ENCODE measurements around the gene UBQLN4. TPM values are rescaled to one million over a fixed set of nuclear protein-coding genes. Genes with fewer than 3 reads are reported as not detected.

Gene UBQLN4
- polyA plus RNA-seq, 1 of the 3 experiments (the other 2 are of a cell fraction): 37.0 TPM

DNA sequence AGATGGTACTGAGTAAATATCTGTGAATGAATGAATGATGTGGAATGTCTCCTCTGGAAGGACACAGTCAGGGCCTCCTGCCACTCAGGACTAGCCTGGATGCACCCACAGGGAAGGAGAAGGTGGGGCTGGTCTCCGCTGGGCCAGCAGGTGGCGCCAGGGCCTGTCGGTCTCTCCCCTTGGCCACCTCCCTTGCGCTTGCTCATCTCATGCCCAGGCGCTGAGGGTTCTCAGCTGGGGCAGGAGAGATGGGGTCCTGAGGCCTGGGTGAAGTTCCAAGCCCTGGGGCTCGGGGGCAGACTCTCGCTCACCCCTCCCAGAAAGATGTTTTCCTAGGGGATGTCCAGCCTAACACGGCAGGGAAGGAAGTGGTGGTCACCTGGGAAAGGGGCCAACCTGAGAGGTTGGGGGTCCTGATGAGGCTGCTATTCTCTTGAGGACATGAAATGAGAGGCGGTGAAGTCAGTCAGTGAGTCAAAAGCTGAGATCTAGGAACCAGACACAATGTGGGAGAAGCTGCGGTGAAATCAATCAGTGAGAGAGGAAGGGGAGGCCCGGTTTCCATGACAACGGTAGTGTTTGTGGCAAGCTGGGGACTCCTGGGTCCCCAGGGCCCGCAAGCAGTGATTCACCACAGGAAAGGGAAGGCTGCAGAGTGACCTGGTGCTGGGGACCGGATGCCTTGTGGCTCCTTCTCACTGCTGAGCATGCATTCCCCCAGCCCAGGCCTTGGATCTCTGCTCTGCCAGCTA, 43.2 kb upstream of the UBQLN4 start:
- H3K4me1 ChIP-seq (ENCODE audit: control insufficient read depth in 1 of 2, insufficient read depth in 2 of 2, low read depth in 1 of 2, low read length in 1 of 2): peaks cover 13 to 23% of the 10 kb centered on the region in 2 experiments; a peak in 3 of 4 replicates
- H4K20me1 ChIP-seq (ENCODE audit: insufficient read depth): no peaks in the 10 kb centered on the region
- WGBS (ENCODE audit: low lambda C conversion rate): 33% methylated on average over 12 of the region's 14 CpGs
- H3K4me3 ChIP-seq (ENCODE audit: low read depth in 2 of 2, low read length in 1 of 2): no peak overlapping the region; a peak in 1 of 4 replicates
- no peaks in the 10 kb centered on the region for H3K9me2 ChIP-seq
- peak overlapping the region; percentile 64 for H3K4me2 ChIP-seq
- H3K27ac ChIP-seq (ENCODE audit: low read depth in 2 of 2, low read length in 1 of 2): peak overlapping the region; percentile 25 to 85; a peak in 3 of 4 replicates
- DNase-seq: peak; percentile 89
- H3K79me2 ChIP-seq (ENCODE audit: insufficient read depth): peaks cover 45% of the 10 kb centered on the region; the same call in 1 of the 2 replicates
- H3K9me3 ChIP-seq: no peaks in the 10 kb centered on the region
- H3K36me3 ChIP-seq (replicated peaks in 1 of 2; ENCODE audit: control insufficient read depth in 1 of 2, insufficient read depth in 2 of 2, low read length in 1 of 2): peaks cover 0 to 3% of the 10 kb centered on the region in 2 experiments
- no peaks in the 10 kb centered on the region for H3K27me3 ChIP-seq (ENCODE audit: insufficient read depth)
- peak overlapping the region; percentile 58; the same call in 1 of the 2 replicates for H2AFZ ChIP-seq (ENCODE audit: low read depth)
- ChIA-PET CTCF (interaction anchor here (0.6 to 29.6 kb wide), 30 partner anchors 9 to 433 kb away, joined by 3 to 1559 read pairs (median 4); partner anchors contain the start of genes BGLAP, GLMP, LMNA and MEX3A), POLR2A (interaction anchor here (0.9 to 1.4 kb wide), 2 partner anchors 9 to 33 kb away, joined by 3 to 4 read pairs; no protein-coding TSS in a partner anchor)
- peak overlapping the region; percentile 69 for H3K9ac ChIP-seq
- H3F3A ChIP-seq (replicated peaks; ENCODE audit: insufficient read depth): peaks cover 22% of the 10 kb centered on the region
- TF ChIP-seq, protein P1, sequence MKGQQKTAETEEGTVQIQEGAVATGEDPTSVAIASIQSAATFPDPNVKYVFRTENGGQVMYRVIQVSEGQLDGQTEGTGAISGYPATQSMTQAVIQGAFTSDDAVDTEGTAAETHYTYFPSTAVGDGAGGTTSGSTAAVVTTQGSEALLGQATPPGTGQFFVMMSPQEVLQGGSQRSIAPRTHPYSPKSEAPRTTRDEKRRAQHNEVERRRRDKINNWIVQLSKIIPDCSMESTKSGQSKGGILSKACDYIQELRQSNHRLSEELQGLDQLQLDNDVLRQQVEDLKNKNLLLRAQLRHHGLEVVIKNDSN (IDR thresholded peaks at IDR 0.05; ENCODE audit: borderline replicate concordance, low read depth): no peak
- TF ChIP-seq, protein P2, sequence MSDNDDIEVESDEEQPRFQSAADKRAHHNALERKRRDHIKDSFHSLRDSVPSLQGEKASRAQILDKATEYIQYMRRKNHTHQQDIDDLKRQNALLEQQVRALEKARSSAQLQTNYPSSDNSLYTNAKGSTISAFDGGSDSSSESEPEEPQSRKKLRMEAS (IDR thresholded peaks at IDR 0.05; ENCODE audit: low read depth): 0 out of 2 replicates have a peak, but pooled peaks have one; percentile 37
- no peak for TF ChIP-seq CHD2 (IDR thresholded peaks at IDR 0.05; ENCODE audit: low read length, partially characterized antibody)
- TF ChIP-seq EP300 (IDR thresholded peaks at IDR 0.05; ENCODE audit: borderline replicate concordance in 1 of 2, low read depth in 1 of 2, low read length in 1 of 2): no peak
- TF ChIP-seq ELF1 (IDR thresholded peaks at IDR 0.05): no peak
- TF ChIP-seq, protein P3, sequence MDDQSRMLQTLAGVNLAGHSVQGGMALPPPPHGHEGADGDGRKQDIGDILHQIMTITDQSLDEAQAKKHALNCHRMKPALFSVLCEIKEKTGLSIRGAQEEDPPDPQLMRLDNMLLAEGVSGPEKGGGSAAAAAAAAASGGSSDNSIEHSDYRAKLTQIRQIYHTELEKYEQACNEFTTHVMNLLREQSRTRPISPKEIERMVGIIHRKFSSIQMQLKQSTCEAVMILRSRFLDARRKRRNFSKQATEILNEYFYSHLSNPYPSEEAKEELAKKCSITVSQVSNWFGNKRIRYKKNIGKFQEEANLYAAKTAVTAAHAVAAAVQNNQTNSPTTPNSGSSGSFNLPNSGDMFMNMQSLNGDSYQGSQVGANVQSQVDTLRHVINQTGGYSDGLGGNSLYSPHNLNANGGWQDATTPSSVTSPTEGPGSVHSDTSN (IDR thresholded peaks at IDR 0.05): peak; percentile 29; the same call in 1 of the 2 replicates
- TF ChIP-seq FOXJ3 (CRISPR knock-in tag; IDR thresholded peaks at IDR 0.05): no peak
- no peak for TF ChIP-seq NFIC (IDR thresholded peaks at IDR 0.05; ENCODE audit: borderline replicate concordance)
- no peak for TF ChIP-seq TCF12 (IDR thresholded peaks at IDR 0.05)
- 0 out of 2 replicates have a peak, but pooled peaks have one; percentile 35 for TF ChIP-seq TAF1 (IDR thresholded peaks at IDR 0.05; ENCODE audit: borderline replicate concordance, low read depth, low read length)
- TF ChIP-seq, protein P4, sequence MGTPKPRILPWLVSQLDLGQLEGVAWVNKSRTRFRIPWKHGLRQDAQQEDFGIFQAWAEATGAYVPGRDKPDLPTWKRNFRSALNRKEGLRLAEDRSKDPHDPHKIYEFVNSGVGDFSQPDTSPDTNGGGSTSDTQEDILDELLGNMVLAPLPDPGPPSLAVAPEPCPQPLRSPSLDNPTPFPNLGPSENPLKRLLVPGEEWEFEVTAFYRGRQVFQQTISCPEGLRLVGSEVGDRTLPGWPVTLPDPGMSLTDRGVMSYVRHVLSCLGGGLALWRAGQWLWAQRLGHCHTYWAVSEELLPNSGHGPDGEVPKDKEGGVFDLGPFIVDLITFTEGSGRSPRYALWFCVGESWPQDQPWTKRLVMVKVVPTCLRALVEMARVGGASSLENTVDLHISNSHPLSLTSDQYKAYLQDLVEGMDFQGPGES (IDR thresholded peaks at IDR 0.05; ENCODE audit: low read depth, low read length): no peak
- TF ChIP-seq NRF1 (IDR thresholded peaks at IDR 0.05; ENCODE audit: low read depth, low read length): peak; percentile 67
- TF ChIP-seq, protein P5, sequence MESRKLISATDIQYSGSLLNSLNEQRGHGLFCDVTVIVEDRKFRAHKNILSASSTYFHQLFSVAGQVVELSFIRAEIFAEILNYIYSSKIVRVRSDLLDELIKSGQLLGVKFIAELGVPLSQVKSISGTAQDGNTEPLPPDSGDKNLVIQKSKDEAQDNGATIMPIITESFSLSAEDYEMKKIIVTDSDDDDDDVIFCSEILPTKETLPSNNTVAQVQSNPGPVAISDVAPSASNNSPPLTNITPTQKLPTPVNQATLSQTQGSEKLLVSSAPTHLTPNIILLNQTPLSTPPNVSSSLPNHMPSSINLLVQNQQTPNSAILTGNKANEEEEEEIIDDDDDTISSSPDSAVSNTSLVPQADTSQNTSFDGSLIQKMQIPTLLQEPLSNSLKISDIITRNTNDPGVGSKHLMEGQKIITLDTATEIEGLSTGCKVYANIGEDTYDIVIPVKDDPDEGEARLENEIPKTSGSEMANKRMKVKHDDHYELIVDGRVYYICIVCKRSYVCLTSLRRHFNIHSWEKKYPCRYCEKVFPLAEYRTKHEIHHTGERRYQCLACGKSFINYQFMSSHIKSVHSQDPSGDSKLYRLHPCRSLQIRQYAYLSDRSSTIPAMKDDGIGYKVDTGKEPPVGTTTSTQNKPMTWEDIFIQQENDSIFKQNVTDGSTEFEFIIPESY (IDR thresholded peaks at IDR 0.05; ENCODE audit: borderline replicate concordance, low read depth): no peak
- TF ChIP-seq MXI1 (IDR thresholded peaks at IDR 0.05; ENCODE audit: low read depth, low read length): no peak
- TF ChIP-seq, protein P6, sequence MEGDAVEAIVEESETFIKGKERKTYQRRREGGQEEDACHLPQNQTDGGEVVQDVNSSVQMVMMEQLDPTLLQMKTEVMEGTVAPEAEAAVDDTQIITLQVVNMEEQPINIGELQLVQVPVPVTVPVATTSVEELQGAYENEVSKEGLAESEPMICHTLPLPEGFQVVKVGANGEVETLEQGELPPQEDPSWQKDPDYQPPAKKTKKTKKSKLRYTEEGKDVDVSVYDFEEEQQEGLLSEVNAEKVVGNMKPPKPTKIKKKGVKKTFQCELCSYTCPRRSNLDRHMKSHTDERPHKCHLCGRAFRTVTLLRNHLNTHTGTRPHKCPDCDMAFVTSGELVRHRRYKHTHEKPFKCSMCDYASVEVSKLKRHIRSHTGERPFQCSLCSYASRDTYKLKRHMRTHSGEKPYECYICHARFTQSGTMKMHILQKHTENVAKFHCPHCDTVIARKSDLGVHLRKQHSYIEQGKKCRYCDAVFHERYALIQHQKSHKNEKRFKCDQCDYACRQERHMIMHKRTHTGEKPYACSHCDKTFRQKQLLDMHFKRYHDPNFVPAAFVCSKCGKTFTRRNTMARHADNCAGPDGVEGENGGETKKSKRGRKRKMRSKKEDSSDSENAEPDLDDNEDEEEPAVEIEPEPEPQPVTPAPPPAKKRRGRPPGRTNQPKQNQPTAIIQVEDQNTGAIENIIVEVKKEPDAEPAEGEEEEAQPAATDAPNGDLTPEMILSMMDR (IDR thresholded peaks at IDR 0.05): peak; percentile 96
- no peak for TF ChIP-seq RCOR1 (IDR thresholded peaks at IDR 0.05; ENCODE audit: low read length)
- no peak; the same call in 1 of the 2 replicates for TF ChIP-seq FOSL2 (IDR thresholded peaks at IDR 0.05; ENCODE audit: borderline replicate concordance, low read depth)
- peak; percentile 26; the same call in 1 of the 2 replicates for TF ChIP-seq POLR2AphosphoS5 (IDR thresholded peaks at IDR 0.05; ENCODE audit: low read depth, low read length)
- TF ChIP-seq GATA2 (CRISPR knock-in tag; IDR thresholded peaks at IDR 0.05): no peak
- peak; percentile 100 for TF ChIP-seq SMC3 (IDR thresholded peaks at IDR 0.05; ENCODE audit: low read depth, low read length)
- no peak for TF ChIP-seq GABPA (IDR thresholded peaks at IDR 0.05; ENCODE audit: low read depth)
- no peak for TF ChIP-seq TEAD4 (IDR thresholded peaks at IDR 0.05; ENCODE audit: borderline replicate concordance, insufficient read depth)
- TF ChIP-seq, protein P7, sequence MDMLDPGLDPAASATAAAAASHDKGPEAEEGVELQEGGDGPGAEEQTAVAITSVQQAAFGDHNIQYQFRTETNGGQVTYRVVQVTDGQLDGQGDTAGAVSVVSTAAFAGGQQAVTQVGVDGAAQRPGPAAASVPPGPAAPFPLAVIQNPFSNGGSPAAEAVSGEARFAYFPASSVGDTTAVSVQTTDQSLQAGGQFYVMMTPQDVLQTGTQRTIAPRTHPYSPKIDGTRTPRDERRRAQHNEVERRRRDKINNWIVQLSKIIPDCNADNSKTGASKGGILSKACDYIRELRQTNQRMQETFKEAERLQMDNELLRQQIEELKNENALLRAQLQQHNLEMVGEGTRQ (IDR thresholded peaks at IDR 0.05; ENCODE audit: borderline replicate concordance, low read depth, low read length): no peak
- peak; percentile 96 for TF ChIP-seq RAD21 (IDR thresholded peaks at IDR 0.05; ENCODE audit: low read length)
